Aorta (tissue), 5 donors: ENCODE data around the gene ZC3H4. TPM values are rescaled to one million over a fixed set of nuclear protein-coding genes. Genes with fewer than 3 reads are reported as not detected.

Experiments used
- ATAC-seq: fragments of 200-7000 bp; cut with Tn5 transposase; one replicate; pipeline ENCODE4 v1.9.1; 2022; ENCODE audit warnings: moderate library complexity; ENCODE audit not compliant: low FRiP score
- DNase-seq, 2 donors: peaks; one replicate each; pipeline ENCODE4 v3.0.0-alpha.2; 2020
- H3K27ac ChIP-seq, 2 donors: one replicate each; pipeline ENCODE4 v1.5.1; 2013; ENCODE audit warnings: low read length in 2 of 2, mild to moderate bottlenecking in 2 of 2, moderate library complexity in 2 of 2, control low read depth in 1 of 2, inconsistent platforms in 1 of 2, low read depth in 1 of 2
- H3K27me3 ChIP-seq, 2 donors: one replicate each; pipeline ENCODE4 v1.6.1; 2013; ENCODE audit warnings: control low read depth in 1 of 2, low read length in 1 of 2, mild to moderate bottlenecking in 1 of 2, moderate library complexity in 1 of 2; ENCODE audit not compliant: insufficient read depth in 2 of 2, control insufficient read depth in 1 of 2
- H3K36me3 ChIP-seq, 2 donors: one replicate each; pipeline ENCODE4 v1.6.1; 2013; ENCODE audit warnings: control low read depth in 1 of 2, low read length in 1 of 2, mild to moderate bottlenecking in 1 of 2; ENCODE audit not compliant: insufficient read depth in 2 of 2, control insufficient read depth in 1 of 2
- H3K4me1 ChIP-seq, 2 donors: one replicate each; pipeline ENCODE4 v1.6.1; 2013; ENCODE audit warnings: low read length in 2 of 2, control low read depth in 1 of 2, mild to moderate bottlenecking in 1 of 2, moderate library complexity in 1 of 2; ENCODE audit not compliant: insufficient read depth in 2 of 2, control insufficient read depth in 1 of 2
- H3K4me3 ChIP-seq, 2 donors: one replicate each; pipeline ENCODE4 v1.5.1; 2013; ENCODE audit warnings: low read length in 2 of 2, control low read depth in 1 of 2, mild to moderate bottlenecking in 1 of 2
- H3K9me3 ChIP-seq: one replicate; pipeline ENCODE4 v1.6.1; 2013; ENCODE audit warnings: mild to moderate bottlenecking, low read length; ENCODE audit not compliant: control insufficient read depth
- whole genome bisulfite sequencing, 2 donors: extraction: QIAGEN DNeasy Blood & Tissue Kit; methylation state at CpG; one replicate each; pipeline ENCODE4 v1.1.7; 2013; 5-methylcytosine and 5-hydroxymethylcytosine counted together
- intact Hi-C, 2 donors: fragments of 100-400 bp; cut with DNase I; formaldehyde crosslinking; loops; one replicate each; pipeline versions ENCODE4 v1.14.2 to v1.15.0; 2022
- polyA plus RNA-seq, 2 donors: library from polyadenylated mRNA; stranded (reverse); fragments of 200-250 nt; gene quantifications; one replicate each; pipeline ENCODE4 v1.2.3, GENCODE V29; 2013
- total RNA-seq, 2 donors: library from RNA; stranded (reverse); fragmentation: NEBNext Ultra II Directional; extraction: Animal tissue kit (Norgen Biotek cat#: 25700); gene quantifications; one replicate each; pipeline ENCODE4 v1.2.1, GENCODE V29; 2021
- donor health status: healthy with polysubstance abuse.
- donor health status: Bipolar disorder and iron deficiency.
- donor health status: DM: no; HTN: no; CAD: no.
- donor health status: DM: no; HTN: no; CAD: no.
- donor health status: DM: yes; HTN: yes; CAD: no.

The ZC3H4 gene
- total and polyA plus RNA-seq, 4 donors: 5.7 to 34.6 (median 22.2) TPM

DNA sequence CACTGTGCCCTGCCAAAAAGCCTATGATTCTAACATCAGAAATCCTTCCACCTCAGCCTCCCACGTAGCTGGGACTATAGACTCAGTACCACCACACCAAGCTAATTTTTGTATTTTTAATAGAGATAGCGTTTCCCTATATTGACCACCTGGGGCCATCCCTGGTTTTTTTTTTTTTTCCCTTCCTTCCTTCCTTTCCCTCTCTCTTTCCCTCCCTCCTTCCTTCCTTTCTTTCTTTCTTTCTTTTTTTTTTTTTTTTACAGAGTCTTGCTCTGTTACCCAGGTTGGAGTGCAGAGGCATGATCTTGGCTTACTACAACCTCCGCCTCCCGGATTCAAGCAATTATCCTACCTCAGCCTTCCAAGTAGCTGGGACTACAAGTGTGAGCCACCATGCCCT is 16.0 kb upstream of the ZC3H4 start:
- no peak overlapping the region for H3K27ac ChIP-seq
- H3K36me3 ChIP-seq: no peaks in the 10 kb centered on the region
- WGBS, 2 donors: 95 to 100% methylated on average over 4 of the region's 4 CpGs
- ATAC-seq (no peak), DNase-seq (no peak)
- intact Hi-C loops: no loop called here
- H3K9me3 ChIP-seq: no peaks in the 10 kb centered on the region
- H3K4me3 ChIP-seq: no peak overlapping the region
- H3K4me1 ChIP-seq: no peaks in the 10 kb centered on the region
- H3K27me3 ChIP-seq: no peaks in the 10 kb centered on the region

DNA sequence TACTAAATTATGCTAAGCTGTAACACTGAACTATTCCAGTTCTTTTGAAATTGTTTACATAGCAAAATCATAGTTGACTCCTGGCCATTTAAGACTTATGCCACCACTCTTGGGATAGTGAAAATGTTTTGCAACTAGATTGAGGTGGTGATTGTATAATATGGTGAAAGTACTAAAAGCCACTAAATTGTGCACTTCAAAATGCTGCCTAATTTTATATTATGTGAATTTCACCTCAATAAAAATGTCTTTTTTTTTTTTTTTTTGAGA is 12.0 kb upstream of the ZC3H4 start:
- no peaks in the 10 kb centered on the region for H3K9me3 ChIP-seq
- no peak overlapping the region for H3K4me3 ChIP-seq
- intact Hi-C loops: loop anchor here (1.0 to 2.0 kb wide), 3 partner anchors 46 to 90 kb away; no protein-coding TSS in a partner anchor
- no peak overlapping the region for H3K27ac ChIP-seq
- ATAC-seq (no peak), DNase-seq (no peak)
- no peaks in the 10 kb centered on the region for H3K4me1 ChIP-seq
- H3K36me3 ChIP-seq: no peaks in the 10 kb centered on the region
- no peaks in the 10 kb centered on the region for H3K27me3 ChIP-seq

DNA sequence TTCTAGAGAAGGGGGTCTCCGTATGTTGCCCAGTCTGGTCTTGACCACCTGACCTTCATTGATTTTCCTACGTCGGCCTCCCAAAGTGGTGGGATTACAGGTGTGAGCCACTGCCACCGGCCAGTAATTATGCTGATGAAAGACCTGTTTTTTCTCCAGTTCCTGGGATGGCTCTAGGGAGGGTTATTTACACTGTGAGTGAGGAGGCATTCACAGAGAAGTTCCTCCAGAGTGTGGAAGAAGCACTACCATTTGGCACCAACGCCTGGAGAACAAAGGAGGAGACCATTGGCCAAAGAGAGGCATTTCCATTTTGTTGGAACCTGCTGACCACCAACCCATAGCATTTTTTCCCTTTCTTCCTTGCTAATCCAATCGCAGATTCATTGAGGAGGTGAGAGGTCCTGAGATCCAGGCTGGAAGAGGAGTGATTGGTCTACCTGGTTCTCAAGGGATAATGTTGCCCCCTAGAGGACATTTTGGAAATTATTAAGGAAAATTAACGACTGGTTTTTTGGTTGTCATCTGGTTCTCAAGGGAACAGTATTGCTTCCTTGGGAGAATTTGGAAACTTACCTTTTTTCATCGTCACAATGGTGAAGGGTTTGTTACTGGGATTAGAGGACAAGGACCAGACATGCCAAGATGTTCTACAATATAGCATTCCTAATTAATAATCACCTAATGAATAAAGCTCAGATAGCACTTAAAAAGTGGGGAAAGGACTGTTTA is 11.5 kb upstream of the ZC3H4 start:
- H3K9me3 ChIP-seq: no peaks in the 10 kb centered on the region
- ATAC-seq (peak; percentile 78), DNase-seq (peak in 1 of 2 donors; percentile 6)
- no peak overlapping the region for H3K27ac ChIP-seq
- intact Hi-C loops: loop anchor here (1.0 to 2.0 kb wide), 3 partner anchors 46 to 90 kb away; no protein-coding TSS in a partner anchor
- H3K4me3 ChIP-seq: no peak overlapping the region
- H3K36me3 ChIP-seq: no peaks in the 10 kb centered on the region
- 38 to 41% methylated on average over 8 of the region's 8 CpGs for WGBS, 2 donors
- H3K27me3 ChIP-seq: no peaks in the 10 kb centered on the region
- H3K4me1 ChIP-seq: no peaks in the 10 kb centered on the region

DNA sequence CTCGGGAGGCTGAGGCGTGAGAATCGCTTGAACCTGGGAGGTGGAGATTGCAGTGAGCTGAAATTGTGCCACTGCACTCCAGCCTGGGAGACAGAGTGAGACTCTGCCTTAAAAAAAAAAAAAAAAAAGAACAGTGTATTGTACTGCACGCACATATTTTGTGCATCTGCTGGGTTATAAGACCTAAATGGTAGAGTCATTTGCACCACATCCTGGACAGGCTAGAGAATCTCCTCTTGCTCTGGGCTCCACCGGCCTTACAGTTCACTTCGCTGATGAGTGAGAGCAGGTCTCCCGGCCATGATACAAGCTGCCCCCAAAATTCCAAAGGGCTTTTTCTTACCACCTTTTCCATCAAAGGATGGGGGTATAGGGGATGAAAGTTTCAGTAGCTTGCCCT is 9.8 kb upstream of the ZC3H4 start:
- 91% methylated on average over 7 of the region's 7 CpGs for WGBS, 2 donors
- Histone ChIP-seq H3K27me3 (no peaks in the 10 kb centered on the region), H3K27ac (no peak overlapping the region), H3K4me3 (no peak overlapping the region), H3K4me1 (no peaks in the 10 kb centered on the region), H3K9me3 (no peaks in the 10 kb centered on the region), H3K36me3 (no peaks in the 10 kb centered on the region)
- intact Hi-C loops: no loop called here
- DNase-seq (peak in 1 of 2 donors; percentile 20), ATAC-seq (no peak)

DNA sequence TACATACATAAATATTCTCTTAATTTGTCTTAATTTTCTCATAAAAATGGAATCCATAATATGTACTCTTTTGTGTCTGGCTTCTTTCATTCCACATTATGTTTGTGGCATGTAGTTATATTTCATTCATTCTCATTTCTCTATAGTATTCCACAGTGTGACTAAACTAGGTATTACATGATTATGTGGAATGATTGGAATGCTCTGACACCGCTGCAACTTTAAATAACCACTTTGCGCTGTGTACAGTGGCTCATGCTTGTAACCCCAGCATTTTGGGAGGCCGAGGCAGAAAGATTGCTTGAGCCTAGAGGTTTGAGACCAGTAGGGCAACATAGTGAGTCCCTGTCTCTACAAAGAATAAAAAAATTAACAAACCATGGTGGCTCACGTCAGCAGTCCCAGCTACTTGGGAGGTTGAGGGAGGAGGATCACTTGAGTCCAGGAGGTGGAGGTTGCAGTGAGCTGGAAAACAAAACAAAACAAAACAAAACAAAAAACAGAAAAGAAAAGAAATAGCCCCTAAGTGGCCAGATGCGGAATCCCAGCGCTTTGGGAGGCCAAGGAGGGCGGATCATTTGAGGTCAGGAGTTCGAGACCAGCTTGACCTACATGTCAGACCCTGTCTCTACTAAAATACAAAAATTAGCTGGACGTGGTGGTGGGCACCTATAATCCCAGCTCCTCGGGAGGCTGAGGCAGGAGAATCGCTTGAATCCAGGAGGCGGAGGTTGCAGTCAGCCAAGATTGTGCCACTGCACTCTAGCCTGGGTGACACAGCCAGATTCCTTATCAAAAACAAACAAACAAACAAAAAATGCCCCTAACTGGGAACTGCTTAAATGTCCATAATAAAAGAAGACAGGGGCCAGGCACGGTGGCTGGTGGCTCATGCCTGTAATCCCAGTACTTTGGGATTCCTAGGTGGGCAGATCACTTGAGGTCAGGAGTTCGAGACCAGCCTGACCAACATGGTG is 9.1 kb upstream of the ZC3H4 start:
- Histone ChIP-seq H3K9me3 (no peaks in the 10 kb centered on the region), H3K36me3 (no peaks in the 10 kb centered on the region), H3K27me3 (no peaks in the 10 kb centered on the region), H3K4me1 (no peaks in the 10 kb centered on the region), H3K27ac (peak overlapping the region in 1 of 2 donors; percentile 62), H3K4me3 (no peak overlapping the region)
- ATAC-seq: no peak
- DNase-seq: no peak
- intact Hi-C loops: no loop called here
- 62 to 65% methylated on average over 14 of the region's 14 CpGs for WGBS, 2 donors

DNA sequence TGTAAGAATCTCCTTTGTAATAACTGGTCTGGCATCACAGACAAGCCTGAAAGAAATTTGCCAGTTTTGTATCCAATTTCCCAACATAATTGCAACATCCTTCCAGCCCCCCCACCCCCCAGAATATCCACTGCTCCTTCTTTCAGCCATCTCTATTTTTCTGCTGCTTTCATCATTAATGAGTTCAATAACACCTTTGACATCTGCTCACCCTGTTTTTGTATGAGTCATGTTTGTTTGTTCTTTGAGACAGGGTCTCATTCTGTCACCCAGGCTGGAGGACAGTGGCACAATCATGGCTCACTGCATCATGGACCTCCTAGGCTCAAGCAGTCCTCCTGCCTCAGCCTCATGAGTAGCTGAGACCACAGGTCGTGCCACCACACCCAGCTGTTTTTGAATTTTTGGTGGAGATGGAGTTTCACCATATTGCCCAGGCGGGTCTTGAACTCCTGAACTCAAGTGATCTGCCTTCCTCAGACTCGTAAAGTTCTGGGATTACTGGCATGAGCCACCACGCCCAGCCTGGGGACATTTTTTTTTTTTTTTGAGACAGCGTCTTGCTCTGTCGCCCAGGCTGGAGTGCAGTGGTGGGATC is 7.0 kb upstream of the ZC3H4 start:
- Histone ChIP-seq H3K27me3 (no peaks in the 10 kb centered on the region), H3K4me3 (no peak overlapping the region), H3K27ac (no peak overlapping the region), H3K4me1 (no peaks in the 10 kb centered on the region), H3K9me3 (no peaks in the 10 kb centered on the region), H3K36me3 (no peaks in the 10 kb centered on the region)
- ATAC-seq (no peak), DNase-seq (peak in 1 of 2 donors; percentile 42)
- intact Hi-C loops: no loop called here
- WGBS, 2 donors: 93 to 95% methylated on average over 6 of the region's 6 CpGs

DNA sequence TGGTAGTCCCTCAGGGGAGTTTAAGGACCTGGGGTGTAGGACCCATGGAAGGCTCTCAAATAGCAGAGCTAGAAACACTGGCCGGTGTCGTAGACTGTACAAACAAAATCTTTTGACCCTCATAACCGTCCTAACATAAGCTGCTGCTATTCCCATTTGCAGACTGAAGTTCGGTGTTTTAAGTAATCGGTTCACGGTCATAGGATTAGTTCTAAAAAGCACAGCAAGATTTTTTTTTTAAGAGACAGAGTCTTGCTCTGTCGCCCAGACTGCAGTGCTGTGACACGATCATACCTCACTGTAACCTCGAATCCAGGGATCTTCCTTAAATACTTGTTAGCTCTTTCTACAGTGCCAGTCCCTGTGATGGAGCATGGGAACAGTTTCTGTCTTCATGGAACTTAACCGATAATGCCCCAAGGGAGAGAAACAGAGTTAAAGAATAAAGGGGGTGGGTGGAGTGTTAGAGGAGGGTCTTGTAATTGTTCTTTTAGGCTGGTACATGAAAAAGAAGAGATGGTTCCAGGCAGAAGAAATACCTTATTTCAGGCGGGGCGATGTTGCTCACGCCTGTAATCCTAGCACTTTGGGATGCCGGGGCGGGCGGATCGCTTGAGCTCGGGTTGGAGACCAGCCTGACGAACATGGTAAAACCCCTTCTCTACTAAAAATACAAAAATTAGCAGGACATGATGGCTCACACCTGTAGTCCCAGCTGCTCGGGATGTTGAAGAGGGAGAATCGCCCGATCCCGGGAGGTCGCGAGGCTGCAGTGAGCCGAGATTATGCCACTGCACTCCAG is 475 bp upstream of the ZC3H4 start:
- WGBS, 2 donors: 44 to 46% methylated on average over 26 of the region's 26 CpGs
- DNase-seq (no peak), ATAC-seq (no peak)
- H3K27me3 ChIP-seq: no peaks in the 10 kb centered on the region
- no peaks in the 10 kb centered on the region for H3K36me3 ChIP-seq
- no peaks in the 10 kb centered on the region for H3K9me3 ChIP-seq
- intact Hi-C loops: loop anchor here (5.0 to 10.0 kb wide), 2 partner anchors 37 to 259 kb away; partner anchors contain the start of gene AP2S1 (in 1 of the 2)
- no peaks in the 10 kb centered on the region for H3K4me1 ChIP-seq
- peak overlapping the region in 1 of 2 donors; percentile 65 for H3K27ac ChIP-seq
- peak overlapping the region in 1 of 2 donors; percentile 8 for H3K4me3 ChIP-seq
